SK-N-SH (cell line): Measurements from ENCODE around the gene AIFM3. TPM values are rescaled to one million over a fixed set of nuclear protein-coding genes. Genes with fewer than 3 reads are reported as not detected.

ENCODE experiments used
- CTCF ChIA-PET: fragments of 300-600, 350-600 bp; formaldehyde crosslinking; extraction: SDS; loops from one replicate; lab custom pipeline; 2021; lab: Yijun Ruan, JAX
- POLR2A ChIA-PET: fragments of 350-600 bp; sonication (Branson Sonifier 250); formaldehyde crosslinking; extraction: SDS; loops from one replicate; lab custom pipeline; 2020; ENCODE audit warnings: antibody characterized with exemption, inconsistent platforms; lab: Yijun Ruan, JAX
- DNase-seq: peaks from one replicate; pipeline ENCODE4 v3.0.0; 2012
- H2AFZ ChIP-seq: fragments of 200-600 bp; sonication (generic); 2 replicates; pipeline ENCODE4 v1.8.1; 2016; ENCODE audit warnings: antibody characterized with exemption, mild to moderate bottlenecking, low read depth
- H3F3A ChIP-seq: fragments of 200-600 bp; sonication (generic); replicated peaks from 2 replicates; pipeline ENCODE3; 2016; ENCODE audit warnings: antibody characterized with exemption, mild to moderate bottlenecking; ENCODE audit not compliant: insufficient read depth
- H3K27ac ChIP-seq, 2 experiments: fragments of 200-500 bp in 1 of 2; fragments of 200-600 bp in 1 of 2; sonication (Bioruptor generic) in 1 of 2; sonication (generic), shearing (Covaris generic) in 1 of 2; 2 replicates each; pipeline versions ENCODE4 v1.5.1 to v1.6.1; 2014 to 2016; ENCODE audit warnings: low read depth in 2 of 2, inconsistent platforms in 1 of 2, low read length in 1 of 2, mild to moderate bottlenecking in 1 of 2, mixed read lengths in 1 of 2
- H3K27me3 ChIP-seq: fragments of 200-600 bp; sonication (generic), shearing (Covaris generic); 2 replicates; pipeline ENCODE4 v1.6.1; 2016; ENCODE audit warnings: mixed run types; ENCODE audit not compliant: insufficient read depth
- H3K36me3 ChIP-seq, 2 experiments: fragments of 200-500 bp in 1 of 2; fragments of 200-600 bp in 1 of 2; sonication (Bioruptor generic) in 1 of 2; sonication (generic) in 1 of 2; replicated peaks in 1 of 2; 2 replicates each; pipeline versions ENCODE3 to v1.5.1; 2014 to 2016; ENCODE audit warnings: low read length in 1 of 2, mild to moderate bottlenecking in 1 of 2; ENCODE audit not compliant: insufficient read depth in 2 of 2, control insufficient read depth in 1 of 2
- H3K4me1 ChIP-seq, 2 experiments: fragments of 200-500 bp in 1 of 2; fragments of 200-600 bp in 1 of 2; sonication (Bioruptor generic) in 1 of 2; sonication (generic), shearing (Covaris generic) in 1 of 2; 2 replicates each; pipeline versions ENCODE4 v1.5.1 to v1.6.1; 2014 to 2016; ENCODE audit warnings: low read depth in 1 of 2, low read length in 1 of 2, mixed run types in 1 of 2; ENCODE audit not compliant: insufficient read depth in 2 of 2, control insufficient read depth in 1 of 2
- H3K4me2 ChIP-seq: fragments of 200-600 bp; sonication (generic), shearing (Covaris generic); 2 replicates; pipeline ENCODE4 v1.6.1; 2017; ENCODE audit warnings: mixed run types
- H3K4me3 ChIP-seq, 2 experiments: fragments of 200-500 bp in 1 of 2; fragments of 200-600 bp in 1 of 2; sonication (Bioruptor generic) in 1 of 2; sonication (generic), shearing (Covaris generic) in 1 of 2; 2 replicates each; pipeline versions ENCODE4 v1.5.1 to v1.8.1; 2014 to 2016; ENCODE audit warnings: low read depth in 2 of 2, inconsistent platforms in 1 of 2, low read length in 1 of 2, mild to moderate bottlenecking in 1 of 2, mixed read lengths in 1 of 2, moderate library complexity in 1 of 2
- H3K79me2 ChIP-seq: fragments of 200-600 bp; sonication (generic); 2 replicates; pipeline ENCODE4 v1.8.1; 2017; ENCODE audit warnings: mild to moderate bottlenecking; ENCODE audit not compliant: insufficient read depth
- H3K9ac ChIP-seq: fragments of 200-600 bp; sonication (generic); 2 replicates; pipeline ENCODE4 v1.6.1; 2017; ENCODE audit warnings: mixed run types
- H3K9me2 ChIP-seq: fragments of 200-600 bp; sonication (generic); 2 replicates; pipeline ENCODE4 v1.6.1; 2017; ENCODE audit warnings: mixed run types
- H3K9me3 ChIP-seq: fragments of 200-600 bp; sonication (generic); 2 replicates; pipeline ENCODE4 v1.6.1; 2017; ENCODE audit warnings: mixed run types, mild to moderate bottlenecking, moderate library complexity
- H4K20me1 ChIP-seq: fragments of 200-600 bp; sonication (generic); 2 replicates; pipeline ENCODE4 v1.6.1; 2017; ENCODE audit warnings: mild to moderate bottlenecking, mixed run types; ENCODE audit not compliant: insufficient read depth
- FOXM1 ChIP-seq: IDR thresholded peaks from 2 replicates; pipeline ENCODE4 v1.4.0; 2012; ENCODE audit warnings: low read depth, mild to moderate bottlenecking
- GABPA ChIP-seq: IDR thresholded peaks from 2 replicates; pipeline ENCODE4 v1.4.0; 2012; ENCODE audit warnings: low read depth, mild to moderate bottlenecking
- GATA2 ChIP-seq: sonication (generic); formaldehyde crosslinking; IDR thresholded peaks from 2 replicates; pipeline ENCODE4 v1.5.0; 2020; ENCODE audit warnings: mild to moderate bottlenecking, missing genetic modification reagents
- JUND ChIP-seq: IDR thresholded peaks from 2 replicates; pipeline ENCODE4 v1.4.0; 2012
- NFIC ChIP-seq: IDR thresholded peaks from 2 replicates; pipeline ENCODE4 v1.4.0; 2012; ENCODE audit warnings: borderline replicate concordance
- RCOR1 ChIP-seq: fragments of 150-350 bp; IDR thresholded peaks from 2 replicates; pipeline ENCODE4 v1.6.1; 2017; ENCODE audit warnings: antibody characterized with exemption, low read length
- RXRA ChIP-seq: IDR thresholded peaks from 2 replicates; pipeline ENCODE4 v1.4.0; 2012; ENCODE audit warnings: low read depth, mild to moderate bottlenecking, borderline replicate concordance
- SIN3A ChIP-seq: IDR thresholded peaks from 2 replicates; pipeline ENCODE4 v1.6.1; 2012; ENCODE audit warnings: low read depth, mild to moderate bottlenecking, low read length, moderate library complexity, borderline replicate concordance
- YY1 ChIP-seq: IDR thresholded peaks from 2 replicates; pipeline ENCODE4 v1.4.0; 2012; ENCODE audit warnings: low read depth, mild to moderate bottlenecking
- WGBS: methylation state at CpG from one replicate; pipeline ENCODE4 v1.1.6; 2017; ENCODE audit warnings: low lambda C conversion rate; 5-methylcytosine and 5-hydroxymethylcytosine counted together
- polyA plus RNA-seq, 3 experiments: library from polyadenylated mRNA; depleted of rRNA; stranded (reverse); fragments of >200 nt; gene quantifications; 2 replicates each; pipeline ENCODE4 v1.2.3, GENCODE V29; 2012
- TF ChIP-seq, protein P1 (sequence below): IDR thresholded peaks from 2 replicates; pipeline ENCODE4 v1.4.0; 2012; ENCODE audit warnings: low read depth, borderline replicate concordance
- TF ChIP-seq, protein P2 (sequence below): fragments of 200-600 bp; sonication (generic); IDR thresholded peaks from 2 replicates; pipeline ENCODE4 v1.6.1; 2017; ENCODE audit warnings: antibody characterized with exemption, mild to moderate bottlenecking, moderate library complexity
- TF ChIP-seq, protein P3 (sequence below): fragments of 150-350 bp; IDR thresholded peaks from 2 replicates; pipeline ENCODE4 v1.6.1; 2016; ENCODE audit warnings: mild to moderate bottlenecking, low read depth, low read length
- TF ChIP-seq, protein P4 (sequence below): fragments of 150-350 bp; IDR thresholded peaks from 2 replicates; pipeline ENCODE4 v1.6.1; 2017; ENCODE audit warnings: antibody characterized with exemption, low read length, low read depth, borderline replicate concordance

Gene AIFM3
- polyA plus RNA-seq, 1 of the 3 experiments (the other 2 are of a cell fraction), result 1.7 TPM

DNA sequence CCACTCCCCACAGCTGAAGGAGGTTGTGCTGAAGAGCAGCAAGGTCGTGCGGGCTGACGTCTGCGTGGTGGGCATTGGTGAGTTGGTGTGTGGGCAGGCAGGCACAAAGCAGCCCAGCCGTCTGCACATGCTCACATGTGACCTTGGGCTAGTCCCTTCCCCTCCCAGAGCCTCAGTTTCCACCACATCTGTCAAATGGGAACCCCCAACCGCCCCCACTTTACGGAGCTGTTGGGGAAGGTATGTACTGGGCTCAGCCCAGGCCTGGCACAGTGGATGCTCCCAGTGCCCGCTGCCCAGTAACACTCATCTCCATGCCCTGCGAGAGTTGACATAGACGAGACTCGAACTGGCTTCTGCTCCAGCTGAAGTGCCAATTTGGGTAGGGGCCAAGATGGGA is 10.0 kb downstream of the AIFM3 start:
- TF ChIP-seq RCOR1 (no peak), NFIC (no peak), RXRA (no peak), YY1 (no peak), GATA2 (no peak), GABPA (no peak), SIN3A (no peak), JUND (no peak), FOXM1 (no peak)
- TF ChIP-seq, protein P1, sequence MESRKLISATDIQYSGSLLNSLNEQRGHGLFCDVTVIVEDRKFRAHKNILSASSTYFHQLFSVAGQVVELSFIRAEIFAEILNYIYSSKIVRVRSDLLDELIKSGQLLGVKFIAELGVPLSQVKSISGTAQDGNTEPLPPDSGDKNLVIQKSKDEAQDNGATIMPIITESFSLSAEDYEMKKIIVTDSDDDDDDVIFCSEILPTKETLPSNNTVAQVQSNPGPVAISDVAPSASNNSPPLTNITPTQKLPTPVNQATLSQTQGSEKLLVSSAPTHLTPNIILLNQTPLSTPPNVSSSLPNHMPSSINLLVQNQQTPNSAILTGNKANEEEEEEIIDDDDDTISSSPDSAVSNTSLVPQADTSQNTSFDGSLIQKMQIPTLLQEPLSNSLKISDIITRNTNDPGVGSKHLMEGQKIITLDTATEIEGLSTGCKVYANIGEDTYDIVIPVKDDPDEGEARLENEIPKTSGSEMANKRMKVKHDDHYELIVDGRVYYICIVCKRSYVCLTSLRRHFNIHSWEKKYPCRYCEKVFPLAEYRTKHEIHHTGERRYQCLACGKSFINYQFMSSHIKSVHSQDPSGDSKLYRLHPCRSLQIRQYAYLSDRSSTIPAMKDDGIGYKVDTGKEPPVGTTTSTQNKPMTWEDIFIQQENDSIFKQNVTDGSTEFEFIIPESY, result no peak
- TF ChIP-seq, protein P2, sequence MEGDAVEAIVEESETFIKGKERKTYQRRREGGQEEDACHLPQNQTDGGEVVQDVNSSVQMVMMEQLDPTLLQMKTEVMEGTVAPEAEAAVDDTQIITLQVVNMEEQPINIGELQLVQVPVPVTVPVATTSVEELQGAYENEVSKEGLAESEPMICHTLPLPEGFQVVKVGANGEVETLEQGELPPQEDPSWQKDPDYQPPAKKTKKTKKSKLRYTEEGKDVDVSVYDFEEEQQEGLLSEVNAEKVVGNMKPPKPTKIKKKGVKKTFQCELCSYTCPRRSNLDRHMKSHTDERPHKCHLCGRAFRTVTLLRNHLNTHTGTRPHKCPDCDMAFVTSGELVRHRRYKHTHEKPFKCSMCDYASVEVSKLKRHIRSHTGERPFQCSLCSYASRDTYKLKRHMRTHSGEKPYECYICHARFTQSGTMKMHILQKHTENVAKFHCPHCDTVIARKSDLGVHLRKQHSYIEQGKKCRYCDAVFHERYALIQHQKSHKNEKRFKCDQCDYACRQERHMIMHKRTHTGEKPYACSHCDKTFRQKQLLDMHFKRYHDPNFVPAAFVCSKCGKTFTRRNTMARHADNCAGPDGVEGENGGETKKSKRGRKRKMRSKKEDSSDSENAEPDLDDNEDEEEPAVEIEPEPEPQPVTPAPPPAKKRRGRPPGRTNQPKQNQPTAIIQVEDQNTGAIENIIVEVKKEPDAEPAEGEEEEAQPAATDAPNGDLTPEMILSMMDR, result no peak
- TF ChIP-seq, protein P3, sequence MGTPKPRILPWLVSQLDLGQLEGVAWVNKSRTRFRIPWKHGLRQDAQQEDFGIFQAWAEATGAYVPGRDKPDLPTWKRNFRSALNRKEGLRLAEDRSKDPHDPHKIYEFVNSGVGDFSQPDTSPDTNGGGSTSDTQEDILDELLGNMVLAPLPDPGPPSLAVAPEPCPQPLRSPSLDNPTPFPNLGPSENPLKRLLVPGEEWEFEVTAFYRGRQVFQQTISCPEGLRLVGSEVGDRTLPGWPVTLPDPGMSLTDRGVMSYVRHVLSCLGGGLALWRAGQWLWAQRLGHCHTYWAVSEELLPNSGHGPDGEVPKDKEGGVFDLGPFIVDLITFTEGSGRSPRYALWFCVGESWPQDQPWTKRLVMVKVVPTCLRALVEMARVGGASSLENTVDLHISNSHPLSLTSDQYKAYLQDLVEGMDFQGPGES, result no peak
- TF ChIP-seq, protein P4, sequence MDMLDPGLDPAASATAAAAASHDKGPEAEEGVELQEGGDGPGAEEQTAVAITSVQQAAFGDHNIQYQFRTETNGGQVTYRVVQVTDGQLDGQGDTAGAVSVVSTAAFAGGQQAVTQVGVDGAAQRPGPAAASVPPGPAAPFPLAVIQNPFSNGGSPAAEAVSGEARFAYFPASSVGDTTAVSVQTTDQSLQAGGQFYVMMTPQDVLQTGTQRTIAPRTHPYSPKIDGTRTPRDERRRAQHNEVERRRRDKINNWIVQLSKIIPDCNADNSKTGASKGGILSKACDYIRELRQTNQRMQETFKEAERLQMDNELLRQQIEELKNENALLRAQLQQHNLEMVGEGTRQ, result no peak
- no peaks in the 10 kb centered on the region for H3K27me3 ChIP-seq
- WGBS, result 28% methylated on average over 2 of the region's 11 CpGs
- H3K36me3 ChIP-seq, result no peaks in the 10 kb centered on the region
- H3K9me3 ChIP-seq, result no peaks in the 10 kb centered on the region
- H2AFZ ChIP-seq, result no peak overlapping the region
- H3K4me2 ChIP-seq, result no peak overlapping the region
- no peaks in the 10 kb centered on the region for H3K9me2 ChIP-seq
- POLR2A ChIA-PET, result no interaction called here
- H3K9ac ChIP-seq, result no peak overlapping the region
- no peaks in the 10 kb centered on the region for H3F3A ChIP-seq
- CTCF ChIA-PET, result interaction anchor here (7.4 kb wide), 1 partner anchor 14 kb away, joined by 44 read pairs; no protein-coding TSS in a partner anchor
- no peak for DNase-seq
- no peak overlapping the region for H3K4me3 ChIP-seq
- H3K79me2 ChIP-seq, result no peaks in the 10 kb centered on the region
- no peaks in the 10 kb centered on the region for H4K20me1 ChIP-seq
- peaks cover 0 to 15% of the 10 kb centered on the region in 2 experiments; a peak in 2 of 4 replicates for H3K4me1 ChIP-seq
- H3K27ac ChIP-seq, result no peak overlapping the region
